ENCODE measurements around the gene CETN3. TPM values are rescaled to one million over a fixed set of nuclear protein-coding genes. Genes with fewer than 3 reads are reported as not detected.

CETN3 gene
- total and polyA plus RNA-seq, 2 experiments from 2014 or later: 9.5 to 29.8 TPM

- Histone ChIP-seq H3K36me3 (ENCODE audit: low read depth) (no peaks in the 10 kb centered on the region), H4K20me1 (ENCODE audit: insufficient read depth) (no peaks in the 10 kb centered on the region), H3K9me3 (ENCODE audit: low read depth) (no peaks in the 10 kb centered on the region), H3K79me2 (ENCODE audit: insufficient read depth) (no peaks in the 10 kb centered on the region), H3K4me3 (no peak overlapping the region), H2AFZ (no peak overlapping the region), H3K4me2 (ENCODE audit: unreplicated experiment) (no peak overlapping the region), H3K9ac (no peak overlapping the region), H3F3A (ENCODE audit: insufficient read depth) (no peaks in the 10 kb centered on the region), H3K9me2 (ENCODE audit: insufficient read depth) (no peaks in the 10 kb centered on the region), H3K4me1 (ENCODE audit: insufficient read depth) (no peaks in the 10 kb centered on the region), H3K27me3 (replicated peaks; ENCODE audit: insufficient read depth) (no peaks in the 10 kb centered on the region; the same call in 1 of the 2 replicates), H3K27ac (no peak overlapping the region)
- in situ Hi-C loops (cut with MboI): no loop called here
- TF ChIP-seq EZH2phosphoT487 (IDR thresholded peaks at IDR 0.05; ENCODE audit: insufficient read depth, low read depth): no peak
- WGBS, 2 experiments (ENCODE audit: low coverage in 1 of 2, low lambda C conversion rate in 2 of 2, missing lambda C conversion rate in 2 of 2): 41 to 43% methylated on average over 1 of the region's 1 CpG
- DNase-seq: no peak
Observed at GRCh38 chr5:90355635-90356034, 53.9 kb downstream of the CETN3 start.

DNA sequence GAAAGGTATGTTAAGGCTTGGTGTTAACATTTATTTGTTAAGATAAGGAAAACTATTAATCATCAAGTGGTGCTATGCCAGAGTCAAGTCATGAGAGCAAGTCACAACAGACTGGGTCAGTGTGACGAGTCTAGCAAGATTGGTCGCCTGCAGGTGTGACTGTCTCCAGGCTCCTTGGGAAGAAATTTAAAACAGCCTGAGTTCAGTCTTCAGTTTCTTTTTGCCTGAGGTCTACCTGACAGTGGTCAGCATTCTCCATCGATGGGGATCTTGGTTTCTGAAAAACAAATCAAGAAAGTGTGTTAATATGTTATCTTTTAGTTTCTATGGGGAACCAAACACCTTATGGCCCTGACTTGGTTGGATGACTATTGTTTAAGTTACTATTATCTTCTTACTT is 56.3 kb downstream of the CETN3 start:
- DNase-seq: no peak
- Histone ChIP-seq H3K4me2 (ENCODE audit: unreplicated experiment) (no peak overlapping the region), H3K4me3 (no peak overlapping the region), H3K9me2 (ENCODE audit: insufficient read depth) (no peaks in the 10 kb centered on the region), H3K4me1 (ENCODE audit: insufficient read depth) (no peaks in the 10 kb centered on the region), H4K20me1 (ENCODE audit: insufficient read depth) (no peaks in the 10 kb centered on the region), H3K79me2 (ENCODE audit: insufficient read depth) (no peaks in the 10 kb centered on the region), H2AFZ (no peak overlapping the region), H3K9ac (no peak overlapping the region), H3K36me3 (ENCODE audit: low read depth) (no peaks in the 10 kb centered on the region), H3F3A (ENCODE audit: insufficient read depth) (no peaks in the 10 kb centered on the region), H3K27ac (no peak overlapping the region), H3K27me3 (replicated peaks; ENCODE audit: insufficient read depth) (peaks cover 3% of the 10 kb centered on the region; the same call in 1 of the 2 replicates), H3K9me3 (ENCODE audit: low read depth) (no peaks in the 10 kb centered on the region)
- no peak for TF ChIP-seq EZH2 (IDR thresholded peaks at IDR 0.05; ENCODE audit: insufficient read depth, poor library complexity, severe bottlenecking)
- WGBS, 2 experiments (ENCODE audit: low coverage in 1 of 2, low lambda C conversion rate in 2 of 2, missing lambda C conversion rate in 2 of 2): 58 to 63% methylated on average over 3 of the region's 3 CpGs
- in situ Hi-C loops (cut with MboI): no loop called here

GRCh38 chr5:90351101-90351500 is 58.5 kb downstream of the CETN3 start:
- Histone ChIP-seq H3K79me2 (ENCODE audit: insufficient read depth) (no peaks in the 10 kb centered on the region), H3K9me2 (ENCODE audit: insufficient read depth) (no peaks in the 10 kb centered on the region), H3K9me3 (ENCODE audit: low read depth) (no peaks in the 10 kb centered on the region), H4K20me1 (ENCODE audit: insufficient read depth) (no peaks in the 10 kb centered on the region), H2AFZ (no peak overlapping the region), H3K9ac (no peak overlapping the region), H3K4me3 (no peak overlapping the region), H3F3A (ENCODE audit: insufficient read depth) (no peaks in the 10 kb centered on the region), H3K4me2 (ENCODE audit: unreplicated experiment) (no peak overlapping the region), H3K27ac (no peak overlapping the region), H3K36me3 (ENCODE audit: low read depth) (no peaks in the 10 kb centered on the region), H3K27me3 (replicated peaks; ENCODE audit: insufficient read depth) (peaks cover 3% of the 10 kb centered on the region; the same call in 1 of the 2 replicates), H3K4me1 (ENCODE audit: insufficient read depth) (no peaks in the 10 kb centered on the region)
- TF ChIP-seq EZH2phosphoT487 (IDR thresholded peaks at IDR 0.05; ENCODE audit: insufficient read depth, low read depth): no peak
- TF ChIP-seq EZH2 (IDR thresholded peaks at IDR 0.05; ENCODE audit: insufficient read depth, poor library complexity, severe bottlenecking): no peak
- DNase-seq: no peak
- in situ Hi-C loops (cut with MboI): no loop called here
- 15 to 20% methylated on average over 3 of the region's 3 CpGs for WGBS, 2 experiments (ENCODE audit: low coverage in 1 of 2, low lambda C conversion rate in 2 of 2, missing lambda C conversion rate in 2 of 2)

DNA sequence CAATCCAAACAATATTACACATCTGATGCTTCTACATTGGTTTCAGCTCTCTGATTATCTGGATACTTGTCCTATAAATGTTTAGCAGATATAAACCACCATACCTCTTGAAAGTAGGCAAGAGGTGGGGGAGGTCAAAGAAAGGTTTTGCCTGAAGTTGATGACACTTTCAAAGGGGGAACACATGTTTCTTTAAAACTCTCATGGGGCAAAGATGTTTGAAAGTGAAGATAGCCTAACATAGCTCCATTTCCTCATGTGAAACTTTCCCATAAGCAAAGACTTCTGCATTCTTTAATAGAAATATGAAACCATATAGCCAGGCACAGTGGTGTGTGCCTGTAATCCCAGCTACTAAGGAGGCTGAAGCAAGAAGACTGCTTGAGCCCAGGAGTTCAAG is 62.1 kb downstream of the CETN3 start:
- Histone ChIP-seq H4K20me1 (ENCODE audit: insufficient read depth) (no peaks in the 10 kb centered on the region), H3K4me2 (ENCODE audit: unreplicated experiment) (no peak overlapping the region), H3K9me3 (ENCODE audit: low read depth) (no peaks in the 10 kb centered on the region), H3K4me3 (no peak overlapping the region), H3K9me2 (ENCODE audit: insufficient read depth) (no peaks in the 10 kb centered on the region), H3K9ac (no peak overlapping the region), H3F3A (ENCODE audit: insufficient read depth) (no peaks in the 10 kb centered on the region), H3K4me1 (ENCODE audit: insufficient read depth) (no peaks in the 10 kb centered on the region), H3K36me3 (ENCODE audit: low read depth) (no peaks in the 10 kb centered on the region), H3K27ac (no peak overlapping the region), H3K27me3 (replicated peaks; ENCODE audit: insufficient read depth) (0 out of 2 replicates have a peak, but pooled peaks cover 3% of the 10 kb centered on the region), H3K79me2 (ENCODE audit: insufficient read depth) (no peaks in the 10 kb centered on the region), H2AFZ (no peak overlapping the region)
- DNase-seq: no peak
- in situ Hi-C loops (cut with MboI): no loop called here
- no peak for TF ChIP-seq EZH2phosphoT487 (IDR thresholded peaks at IDR 0.05; ENCODE audit: insufficient read depth, low read depth)
- no peak for TF ChIP-seq EZH2 (IDR thresholded peaks at IDR 0.05; ENCODE audit: insufficient read depth, poor library complexity, severe bottlenecking)

GRCh38 chr5:90345684-90346083 is 63.9 kb downstream of the CETN3 start:
- Histone ChIP-seq H3K4me2 (ENCODE audit: unreplicated experiment) (no peak overlapping the region), H2AFZ (no peak overlapping the region), H3K27ac (no peak overlapping the region), H4K20me1 (ENCODE audit: insufficient read depth) (no peaks in the 10 kb centered on the region), H3K4me1 (ENCODE audit: insufficient read depth) (no peaks in the 10 kb centered on the region), H3F3A (ENCODE audit: insufficient read depth) (no peaks in the 10 kb centered on the region), H3K79me2 (ENCODE audit: insufficient read depth) (no peaks in the 10 kb centered on the region), H3K27me3 (replicated peaks; ENCODE audit: insufficient read depth) (0 out of 2 replicates have a peak, but pooled peaks cover 3% of the 10 kb centered on the region), H3K4me3 (no peak overlapping the region), H3K36me3 (ENCODE audit: low read depth) (no peaks in the 10 kb centered on the region), H3K9me3 (ENCODE audit: low read depth) (no peaks in the 10 kb centered on the region), H3K9me2 (ENCODE audit: insufficient read depth) (no peaks in the 10 kb centered on the region), H3K9ac (no peak overlapping the region)
- in situ Hi-C loops (cut with MboI): no loop called here
- TF ChIP-seq EZH2phosphoT487 (IDR thresholded peaks at IDR 0.05; ENCODE audit: insufficient read depth, low read depth): no peak
- no peak for TF ChIP-seq EZH2 (IDR thresholded peaks at IDR 0.05; ENCODE audit: insufficient read depth, poor library complexity, severe bottlenecking)
- no peak for DNase-seq
- WGBS, 2 experiments (ENCODE audit: low coverage in 1 of 2, low lambda C conversion rate in 2 of 2, missing lambda C conversion rate in 2 of 2): 0 to 3% methylated on average over 1 of the region's 1 CpG
